GM18505 (cell line): ENCODE results near the gene CEACAM4.
"Not testable (repeated sequence)": the region's sequence is repeated elsewhere in the genome, so short reads cannot be mapped to it uniquely, and the experiment has no call there.

Experiments
- ATAC-seq: cut with Tn5 transposase; IDR thresholded peaks from one replicate; pipeline ENCODE4 v1.9.1; 2021; ENCODE audit not compliant: unreplicated experiment
- POLR2A ChIP-seq: IDR thresholded peaks from 4 replicates; pipeline ENCODE4 v1.6.1; 2011; ENCODE audit warnings: borderline replicate concordance; ENCODE audit not compliant: insufficient read depth, insufficient read length; ENCODE audit errors: extremely low read depth

The CEACAM4 gene

GRCh38 chr19:41584931-41585330 lies 41.9 kb downstream of the CEACAM4 start:
- ATAC-seq, result no peak
- TF ChIP-seq POLR2A, result no peak

- no peak for ATAC-seq
These were observed 42.5 kb downstream of the CEACAM4 start for GRCh38 chr19:41584260-41584810.

DNA sequence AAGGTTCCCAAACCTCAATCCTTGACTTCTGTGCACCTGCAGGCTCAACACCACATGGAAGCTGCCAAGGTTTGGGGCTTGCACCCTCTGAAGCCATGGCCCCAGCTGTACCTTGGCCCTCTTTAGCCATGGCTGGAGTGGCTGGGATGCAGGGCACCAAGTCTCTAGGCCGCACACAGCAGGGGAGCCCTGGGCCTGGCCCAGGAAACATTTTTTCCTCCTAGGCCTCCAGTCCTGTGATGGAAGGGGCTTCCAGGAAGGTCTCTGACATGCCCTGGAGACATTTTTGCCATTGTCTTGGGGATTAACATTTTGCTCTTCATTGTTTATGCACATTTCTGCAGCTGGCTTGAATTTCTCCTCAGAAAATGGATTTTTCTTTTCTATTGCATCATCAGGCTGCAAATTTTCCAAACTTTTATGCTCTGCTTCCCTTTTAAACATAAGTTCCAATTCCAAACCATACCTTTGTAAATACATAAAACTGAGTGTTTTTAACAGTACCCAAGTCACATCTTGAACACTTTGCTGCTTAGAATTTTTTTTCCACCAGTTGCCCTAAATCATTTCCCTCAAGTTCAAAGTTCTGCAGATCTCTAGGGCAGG lies 44.2 kb downstream of the CEACAM4 start:
- not testable (repeated sequence) for ATAC-seq

More at GRCh38 chr19:41584260-41584810, 42.5 kb downstream of the CEACAM4 start:
- TF ChIP-seq POLR2A, result no peak

DNA sequence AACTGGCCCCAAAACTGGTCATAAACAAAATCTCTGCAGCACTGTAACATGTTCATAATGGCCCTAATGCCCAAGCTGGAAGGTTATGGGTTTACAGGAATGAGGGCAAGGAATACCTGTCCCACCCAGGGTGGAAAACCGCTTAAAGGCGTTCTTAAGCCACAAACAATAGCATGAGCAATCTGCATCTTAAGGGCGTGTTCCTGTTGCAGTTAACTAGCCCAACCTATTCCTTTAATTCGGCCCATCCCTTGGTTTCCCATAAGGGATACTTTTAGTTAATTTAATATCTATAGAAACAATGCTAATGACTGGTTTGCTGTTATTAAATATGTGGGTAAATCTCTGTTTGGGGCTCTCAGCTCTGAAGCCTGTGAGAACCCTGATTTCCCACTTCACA lies 45.8 kb downstream of the CEACAM4 start:
- ATAC-seq, result not testable (repeated sequence)

GRCh38 chr19:41578886-41579285 lies 48.0 kb downstream of the CEACAM4 start:
- TF ChIP-seq POLR2A, result no peak
- no peak for ATAC-seq

GRCh38 chr19:41577833-41578232 lies 49.0 kb downstream of the CEACAM4 start:
- ATAC-seq, result no peak
- no peak for TF ChIP-seq POLR2A

DNA sequence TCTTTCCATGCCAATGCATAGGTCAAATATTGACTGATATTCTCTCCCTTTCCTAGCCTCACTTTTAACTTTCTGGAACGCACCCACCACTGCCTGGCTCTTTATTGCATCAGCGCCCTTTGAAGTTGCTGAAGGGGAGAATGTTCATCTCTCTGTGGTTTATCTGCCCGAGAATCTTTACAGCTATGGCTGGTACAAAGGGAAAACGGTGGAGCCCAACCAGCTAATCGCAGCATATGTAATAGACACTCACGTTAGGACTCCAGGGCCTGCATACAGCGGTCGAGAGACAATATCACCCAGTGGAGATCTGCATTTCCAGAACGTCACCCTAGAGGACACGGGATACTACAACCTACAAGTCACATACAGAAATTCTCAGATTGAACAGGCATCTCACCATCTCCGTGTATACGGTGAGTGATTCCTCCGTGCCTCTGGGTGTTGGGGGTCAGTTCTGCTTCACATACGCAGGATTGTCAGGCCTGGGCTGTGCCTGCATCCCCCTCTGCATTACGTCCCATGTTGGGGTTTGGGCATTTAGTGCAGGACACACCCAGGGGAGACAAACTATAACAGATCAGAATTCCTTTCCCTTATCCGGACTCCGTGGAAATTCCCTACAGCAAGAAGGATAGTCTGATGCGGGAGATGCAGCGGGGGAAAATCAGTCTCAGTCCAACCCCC lies 49.6 kb downstream of the CEACAM4 start:
- ATAC-seq, result no peak
- no peak for TF ChIP-seq POLR2A

DNA sequence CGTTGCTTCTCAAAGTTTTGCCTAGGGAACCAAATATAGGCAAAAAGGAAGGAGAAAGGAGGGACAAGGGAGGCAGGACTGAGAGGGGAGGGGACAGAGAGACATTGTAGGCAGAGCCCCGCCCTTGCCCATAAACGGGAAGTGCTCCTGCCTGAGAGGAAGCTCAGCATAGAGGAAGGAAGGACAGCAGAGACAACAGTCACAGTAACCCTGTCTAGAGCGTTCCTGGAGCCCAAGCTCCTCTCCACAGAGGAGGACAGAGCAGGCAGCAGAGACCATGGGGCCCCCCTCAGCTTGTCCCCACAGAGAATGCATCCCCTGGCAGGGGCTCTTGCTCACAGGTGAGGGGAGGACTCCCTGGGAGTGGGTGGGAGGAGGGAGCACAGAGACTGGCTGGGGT lies 50.9 kb downstream of the CEACAM4 start, which contains the start of gene CEACAM21:
Gene CEACAM21, plus strand, starts transcription at position 169 of the 400 bp plus-strand sequence. Its CDS starts 109 bp downstream, at position 278.
- peak; percentile 55 for TF ChIP-seq POLR2A
- ATAC-seq, result no peak

GRCh38 chr19:41570639-41571112 lies 56.2 kb downstream of the CEACAM4 start:
- no peak for ATAC-seq
- TF ChIP-seq POLR2A, result no peak

- no peak for TF ChIP-seq POLR2A
- ATAC-seq, result no peak
These were observed 56.7 kb downstream of the CEACAM4 start for GRCh38 chr19:41570179-41570578.

DNA sequence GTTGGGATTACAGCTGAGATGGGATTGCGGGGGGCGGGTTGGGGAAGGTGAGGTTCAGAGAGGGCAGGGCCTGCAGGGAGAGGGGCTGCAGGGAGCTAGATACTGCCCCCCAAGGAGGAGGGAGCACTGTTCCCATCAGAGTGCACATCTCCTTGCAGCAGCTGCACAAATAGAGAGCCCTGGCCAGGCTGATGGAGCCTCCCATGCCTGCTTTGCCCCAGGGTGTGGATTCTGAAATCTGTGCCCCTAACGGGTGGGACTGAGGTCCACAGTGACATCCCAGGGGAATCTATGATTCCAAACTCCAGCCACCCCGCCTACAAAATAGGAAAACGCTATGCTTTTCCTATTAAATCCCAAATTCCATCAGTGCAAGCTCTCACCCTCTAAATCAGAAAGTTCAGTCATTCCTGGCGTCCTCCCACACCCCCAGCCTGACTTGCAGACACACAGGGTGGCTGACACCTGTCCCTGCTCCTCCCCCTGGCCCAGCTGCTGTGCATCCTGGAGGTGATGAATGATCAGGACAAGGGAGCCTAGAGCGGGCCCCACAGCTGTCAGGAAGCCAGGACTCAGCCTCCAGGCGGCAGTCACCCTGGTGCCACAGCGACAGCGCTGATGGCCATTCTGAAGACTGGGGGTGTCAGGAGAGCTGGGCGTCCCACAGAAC lies 57.3 kb downstream of the CEACAM4 start:
- TF ChIP-seq POLR2A, result no peak
- ATAC-seq, result no peak
